ENCODE results near the gene ZEB1.

Gene ZEB1

DNA sequence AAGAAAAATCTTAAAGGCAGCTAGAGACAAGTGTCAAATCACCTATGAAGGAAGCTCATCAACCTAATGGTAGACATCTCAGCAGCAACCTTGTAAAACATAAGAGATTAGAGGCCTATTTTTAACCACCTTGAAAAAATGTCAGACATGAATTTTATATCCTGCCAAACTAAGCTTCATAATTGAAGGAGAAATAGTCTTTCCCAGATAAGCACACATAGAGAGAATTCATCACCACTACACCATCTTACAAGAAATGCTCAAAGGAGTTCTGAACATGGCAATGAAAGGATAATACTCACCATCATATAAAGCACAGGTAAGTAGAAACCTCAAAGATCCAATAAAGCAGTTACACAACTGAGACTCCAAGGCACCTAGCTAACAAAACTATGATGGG is 156.5 kb downstream of the ZEB1 start:
- TF ChIP-seq, protein P1, sequence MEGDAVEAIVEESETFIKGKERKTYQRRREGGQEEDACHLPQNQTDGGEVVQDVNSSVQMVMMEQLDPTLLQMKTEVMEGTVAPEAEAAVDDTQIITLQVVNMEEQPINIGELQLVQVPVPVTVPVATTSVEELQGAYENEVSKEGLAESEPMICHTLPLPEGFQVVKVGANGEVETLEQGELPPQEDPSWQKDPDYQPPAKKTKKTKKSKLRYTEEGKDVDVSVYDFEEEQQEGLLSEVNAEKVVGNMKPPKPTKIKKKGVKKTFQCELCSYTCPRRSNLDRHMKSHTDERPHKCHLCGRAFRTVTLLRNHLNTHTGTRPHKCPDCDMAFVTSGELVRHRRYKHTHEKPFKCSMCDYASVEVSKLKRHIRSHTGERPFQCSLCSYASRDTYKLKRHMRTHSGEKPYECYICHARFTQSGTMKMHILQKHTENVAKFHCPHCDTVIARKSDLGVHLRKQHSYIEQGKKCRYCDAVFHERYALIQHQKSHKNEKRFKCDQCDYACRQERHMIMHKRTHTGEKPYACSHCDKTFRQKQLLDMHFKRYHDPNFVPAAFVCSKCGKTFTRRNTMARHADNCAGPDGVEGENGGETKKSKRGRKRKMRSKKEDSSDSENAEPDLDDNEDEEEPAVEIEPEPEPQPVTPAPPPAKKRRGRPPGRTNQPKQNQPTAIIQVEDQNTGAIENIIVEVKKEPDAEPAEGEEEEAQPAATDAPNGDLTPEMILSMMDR (IDR thresholded peaks at IDR 0.05), result no peak

DNA sequence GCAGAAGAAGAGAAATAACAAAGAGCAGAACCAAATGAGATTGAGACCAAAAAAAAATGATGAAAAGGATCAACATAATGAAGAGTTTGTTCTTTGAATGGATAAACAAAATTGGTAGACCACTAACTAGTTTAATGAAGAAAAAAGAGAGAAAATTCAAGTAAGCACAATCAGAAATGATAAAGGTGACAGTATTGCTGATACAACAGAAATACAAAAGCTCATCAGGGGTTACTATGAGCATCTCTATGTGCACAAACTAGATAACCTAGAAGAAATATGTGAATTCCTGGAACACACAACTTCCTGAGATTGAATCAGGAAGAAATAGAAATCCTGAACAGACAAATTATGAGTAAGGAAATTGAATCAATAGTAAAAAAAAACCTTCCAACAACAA is 157.1 kb downstream of the ZEB1 start:
- TF ChIP-seq, protein P1 (IDR thresholded peaks at IDR 0.05), result no peak

DNA sequence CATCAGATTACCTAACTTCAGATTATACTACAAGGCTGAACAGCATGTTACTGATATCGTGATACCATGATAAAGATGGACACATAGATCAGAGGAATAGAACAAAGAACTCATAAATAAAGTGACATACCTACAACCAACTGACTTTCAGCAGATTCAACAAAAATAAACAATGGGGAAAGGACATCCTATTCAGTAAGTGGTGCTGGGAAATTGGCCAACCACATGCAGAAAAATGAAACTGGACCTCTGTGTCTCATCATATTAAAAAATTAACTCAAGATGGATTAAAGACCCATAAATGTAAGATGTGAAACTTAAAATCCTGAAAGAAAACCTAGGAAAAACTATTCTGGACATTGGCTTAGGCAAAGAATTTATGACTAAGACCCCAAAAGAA is 158.6 kb downstream of the ZEB1 start:
- TF ChIP-seq, protein P1 (IDR thresholded peaks at IDR 0.05), result no peak

DNA sequence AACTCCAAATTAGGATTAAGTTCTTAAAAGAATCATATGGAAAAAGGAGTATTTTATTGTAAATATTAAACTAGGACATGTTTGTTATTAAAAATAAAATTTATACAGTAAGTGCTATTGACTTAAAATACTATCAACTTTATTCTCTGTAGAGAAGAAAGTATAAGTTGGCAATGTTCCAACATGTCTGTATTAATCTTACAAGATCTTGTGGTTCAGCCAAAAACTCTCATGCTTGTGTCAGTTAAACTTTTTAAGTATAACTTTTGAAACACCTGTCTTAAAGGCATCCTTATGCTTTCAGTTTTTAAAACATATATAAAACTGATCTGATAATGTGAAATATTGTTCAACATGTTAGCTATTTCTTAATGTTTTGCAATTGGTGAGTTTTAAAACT is 160.7 kb downstream of the ZEB1 start:
- TF ChIP-seq, protein P1 (IDR thresholded peaks at IDR 0.05), result no peak

DNA sequence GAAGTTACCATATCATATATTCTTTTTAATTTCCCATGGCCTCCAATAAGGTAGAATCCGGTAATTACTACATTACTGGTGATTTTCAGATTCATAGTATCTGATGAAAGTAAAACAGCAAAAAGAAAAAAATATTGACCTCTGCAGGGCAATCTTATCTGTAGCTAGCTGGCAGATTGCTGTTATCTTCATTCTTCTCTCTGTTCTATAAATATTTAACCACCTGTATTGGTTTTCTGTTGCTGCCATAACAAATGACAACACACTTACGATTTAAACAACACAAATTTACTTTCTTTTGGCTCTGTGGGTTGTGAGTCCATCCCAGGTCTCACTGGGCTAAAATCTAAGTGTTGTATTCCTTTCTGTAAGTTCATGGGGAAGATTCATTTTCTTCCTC is 164.5 kb downstream of the ZEB1 start:
- TF ChIP-seq, protein P1 (IDR thresholded peaks at IDR 0.05), result no peak

DNA sequence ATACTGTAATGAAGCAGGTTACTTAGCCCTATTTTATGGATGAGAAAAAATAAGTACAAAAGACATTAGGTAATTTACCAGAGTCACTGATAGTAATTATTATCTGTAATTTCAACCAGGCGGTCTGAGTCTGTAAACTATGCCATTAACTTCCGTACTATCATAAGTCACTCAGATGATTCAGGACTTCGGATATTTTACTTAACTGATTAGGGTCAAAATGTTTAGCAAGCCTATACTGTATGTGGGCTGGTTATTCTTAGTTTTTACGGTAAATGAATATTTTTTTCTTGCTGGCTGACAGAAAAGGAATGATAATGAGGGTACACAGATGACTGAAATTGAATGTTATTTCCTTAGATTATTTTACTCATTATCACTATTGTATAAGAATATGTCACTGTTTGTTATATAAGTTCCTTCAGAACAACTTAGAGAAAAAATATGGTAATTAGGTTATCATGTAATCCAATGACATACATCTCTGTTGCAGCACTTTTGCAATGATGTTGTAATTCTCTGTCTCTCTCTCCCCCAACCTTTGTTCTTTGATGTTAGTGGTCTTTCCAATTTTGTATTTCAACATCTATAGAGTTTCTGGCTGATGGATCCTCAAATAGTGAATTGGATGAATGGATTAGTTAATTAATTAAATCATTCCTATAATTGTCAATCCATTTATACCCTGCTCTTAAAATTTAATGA is 165.6 kb downstream of the ZEB1 start:
- TF ChIP-seq, protein P1 (IDR thresholded peaks at IDR 0.05), result no peak

DNA sequence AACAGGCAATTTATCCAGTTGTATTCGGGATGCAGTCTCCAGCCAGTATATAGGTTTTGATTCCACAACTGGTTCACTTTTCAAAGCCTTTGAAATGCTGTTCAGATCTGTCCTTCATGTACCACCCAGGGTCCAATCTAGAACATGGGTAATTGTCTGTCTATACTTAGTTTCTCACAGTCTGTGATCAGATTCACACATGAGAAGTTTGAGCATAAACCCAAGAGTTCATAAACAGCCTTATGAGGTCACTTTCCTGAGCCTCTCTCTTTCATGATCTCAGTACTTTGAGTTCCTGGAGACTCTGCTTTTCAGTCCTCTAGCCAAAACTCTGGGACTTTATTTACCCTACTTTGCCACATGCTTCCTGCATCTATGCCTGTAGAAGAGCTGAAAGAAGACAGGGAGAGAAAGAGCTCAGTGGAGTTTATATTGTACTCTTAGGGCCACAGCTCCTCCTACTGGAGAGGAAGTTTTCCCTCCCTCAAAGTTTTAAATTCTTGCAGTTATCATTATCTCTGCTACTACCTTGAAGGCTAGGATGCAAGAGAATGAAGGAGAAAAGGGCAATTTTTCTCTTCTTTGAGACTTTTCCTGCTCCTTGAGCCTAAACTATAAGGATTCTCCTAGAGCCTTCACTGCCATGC is 172.0 kb downstream of the ZEB1 start:
- TF ChIP-seq, protein P1 (IDR thresholded peaks at IDR 0.05), result peak; percentile 70

Data from LNCAP (cell line).